Inflammatory macrophage treated with lipopolysaccharide for 4 hours (primary cell): ENCODE measurements around the gene MAPK8IP2.
A peak's percentile ranks its signal among the peaks of the same experiment; 100 is the strongest.
"Not testable (repeated sequence)": the region's sequence is repeated elsewhere in the genome, so short reads cannot be mapped to it uniquely, and the experiment has no call there.

ENCODE experiments used
- DNase-seq: peaks from one replicate; pipeline ENCODE4 v3.0.0-alpha.2; 2020

MAPK8IP2 gene

DNA sequence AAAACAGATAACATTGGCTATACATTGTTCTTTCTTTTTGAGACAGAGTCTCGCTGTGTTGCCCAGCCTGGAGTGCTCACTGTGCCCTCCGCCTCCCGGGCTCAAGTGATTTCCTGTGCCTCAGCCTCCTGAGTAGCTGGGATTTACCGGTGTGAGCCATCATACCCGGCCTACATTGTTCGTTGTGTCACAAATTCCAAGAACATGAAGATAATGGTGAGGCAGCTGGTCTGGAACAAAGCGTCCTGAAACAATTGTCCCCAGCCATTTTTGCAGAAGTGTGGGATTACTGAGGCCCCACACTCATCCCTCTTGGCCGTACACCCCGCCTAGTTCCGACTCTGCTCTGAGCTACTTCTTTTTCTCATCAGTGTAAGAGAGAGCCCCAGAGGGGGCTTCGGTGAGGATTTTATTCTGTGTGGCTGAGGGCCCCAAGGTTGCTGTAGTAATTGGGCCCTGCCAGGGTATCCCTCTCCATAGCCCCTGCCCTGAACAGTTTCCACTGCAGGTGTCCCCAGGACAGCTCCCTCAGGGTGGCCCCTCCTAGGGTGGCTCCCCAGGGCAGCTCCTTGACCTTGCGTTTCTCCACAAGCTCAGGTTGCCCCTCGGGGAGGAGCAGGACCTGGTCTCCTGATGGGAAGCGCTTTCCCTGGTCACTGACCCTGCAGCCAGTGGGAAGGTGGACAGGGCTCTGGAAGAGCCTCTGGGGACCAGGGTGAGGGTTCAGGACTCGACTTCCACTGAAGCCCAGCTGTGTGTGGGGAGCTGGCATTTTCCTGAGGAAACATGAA, 40.5 kb downstream of the MAPK8IP2 start:
- DNase-seq, result no peak

DNA sequence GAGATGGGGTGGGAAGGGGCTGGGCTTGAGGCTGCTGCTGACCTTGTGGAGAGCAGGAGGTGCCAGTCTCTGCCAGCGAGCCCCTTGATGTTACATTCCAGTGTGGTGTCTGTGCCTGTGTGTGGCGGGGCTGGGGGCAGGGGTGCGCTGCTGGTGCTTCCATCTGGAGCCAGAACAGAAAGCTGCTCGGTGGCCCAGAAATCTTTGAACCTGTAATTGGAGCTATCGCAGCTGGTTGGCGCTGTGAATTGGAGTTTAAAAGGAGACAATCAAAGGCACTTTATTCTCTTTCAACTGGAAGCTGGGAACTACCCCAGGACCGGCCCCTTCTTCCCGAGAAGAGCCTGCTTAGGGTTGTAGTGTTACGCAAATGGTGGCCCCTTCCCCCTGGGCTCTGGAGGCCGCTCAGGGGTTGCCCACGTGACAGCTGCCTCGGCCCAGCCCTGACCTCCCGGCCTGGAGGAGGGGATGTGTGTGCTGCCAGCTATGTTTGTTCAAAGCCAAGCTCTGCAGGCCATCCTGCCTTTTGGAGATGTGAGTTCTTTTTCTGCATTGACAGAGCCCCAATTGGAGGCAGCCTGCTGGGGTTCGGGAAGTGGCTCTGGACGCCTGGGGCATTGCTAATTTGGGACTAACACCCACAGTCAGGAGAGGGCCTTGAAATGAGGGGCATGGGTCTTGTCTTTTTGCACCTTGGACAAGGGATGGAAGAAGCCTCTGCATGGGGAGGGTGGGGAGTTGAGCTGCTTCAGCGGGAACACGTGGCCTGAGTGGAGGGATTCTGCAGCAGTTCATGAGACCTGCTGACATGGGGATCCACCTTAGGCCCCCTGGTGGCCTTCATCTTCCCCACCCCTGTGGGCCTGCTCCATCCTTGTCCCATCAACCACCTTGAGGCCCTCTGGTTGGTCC, 41.4 kb downstream of the MAPK8IP2 start:
- no peak for DNase-seq

DNA sequence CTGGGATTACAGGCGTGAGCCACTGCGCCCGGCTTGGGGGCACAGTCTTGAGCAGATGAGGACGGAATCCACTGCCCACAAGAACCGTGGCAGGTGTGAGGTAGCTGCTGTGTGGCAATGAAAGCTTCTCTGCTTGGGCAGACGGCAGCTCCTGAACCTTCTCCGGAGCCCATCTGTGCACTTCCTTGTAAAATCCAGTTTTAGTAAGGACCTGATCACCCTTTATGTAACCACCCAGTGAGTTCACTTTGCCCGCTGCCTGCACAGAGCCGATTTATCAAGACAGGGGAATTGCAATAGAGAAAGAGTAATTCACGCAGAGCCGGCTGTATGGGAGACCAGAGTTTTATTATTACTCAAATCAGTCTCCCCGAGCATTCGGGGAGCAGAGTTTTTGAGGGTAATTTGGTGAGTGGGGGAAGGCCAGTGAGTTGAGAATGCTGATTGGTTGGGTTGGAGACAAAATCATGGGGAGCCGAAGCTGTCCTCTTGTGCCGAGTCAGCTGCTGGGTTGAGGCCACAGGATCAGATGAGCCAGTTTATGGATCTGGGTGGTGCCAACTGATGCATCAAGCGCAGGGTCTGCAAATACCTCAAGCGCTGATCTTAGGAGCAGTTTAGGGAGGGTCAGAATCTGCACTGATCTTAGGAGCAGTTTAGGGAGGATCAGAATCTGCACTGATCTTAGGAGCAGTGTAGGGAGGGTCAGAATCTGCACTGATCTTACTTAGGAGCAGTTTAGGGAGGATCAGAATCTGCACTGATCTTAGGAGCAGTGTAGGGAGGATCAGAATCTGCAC, 42.6 kb downstream of the MAPK8IP2 start:
- not testable (repeated sequence) for DNase-seq

DNA sequence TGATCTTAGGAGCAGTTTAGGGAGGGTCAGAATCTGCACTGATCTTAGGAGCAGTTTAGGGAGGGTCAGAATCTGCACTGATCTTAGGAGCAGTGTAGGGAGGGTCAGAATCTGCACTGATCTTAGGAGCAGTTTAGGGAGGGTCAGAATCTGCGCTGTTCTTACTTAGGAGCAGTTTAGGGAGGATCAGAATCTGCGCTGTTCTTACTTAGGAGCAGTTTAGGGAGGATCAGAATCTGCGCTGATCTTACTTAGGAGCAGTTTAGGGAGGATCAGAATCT, 43.2 kb downstream of the MAPK8IP2 start:
- DNase-seq, result not testable (repeated sequence)

DNA sequence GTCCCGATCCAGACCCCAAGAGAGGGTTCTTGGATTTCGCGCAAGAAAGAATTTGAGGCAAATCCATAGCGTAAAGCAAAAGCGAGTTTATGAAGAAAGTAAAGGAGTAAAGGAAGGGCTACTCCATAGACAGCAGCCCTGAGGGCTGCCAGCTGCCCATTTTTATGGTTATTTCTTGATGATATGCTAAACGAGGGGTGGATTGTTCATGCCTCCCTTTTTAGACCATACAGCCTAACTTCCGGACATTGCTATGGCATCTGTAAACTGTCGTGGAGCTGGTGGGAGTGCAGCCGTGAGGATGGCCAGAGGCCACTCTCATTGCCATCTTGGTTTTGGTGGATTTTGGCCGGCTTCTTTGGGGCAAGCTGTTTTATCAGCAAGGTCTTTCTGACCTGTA, 52.7 kb downstream of the MAPK8IP2 start:
- no peak for DNase-seq

DNA sequence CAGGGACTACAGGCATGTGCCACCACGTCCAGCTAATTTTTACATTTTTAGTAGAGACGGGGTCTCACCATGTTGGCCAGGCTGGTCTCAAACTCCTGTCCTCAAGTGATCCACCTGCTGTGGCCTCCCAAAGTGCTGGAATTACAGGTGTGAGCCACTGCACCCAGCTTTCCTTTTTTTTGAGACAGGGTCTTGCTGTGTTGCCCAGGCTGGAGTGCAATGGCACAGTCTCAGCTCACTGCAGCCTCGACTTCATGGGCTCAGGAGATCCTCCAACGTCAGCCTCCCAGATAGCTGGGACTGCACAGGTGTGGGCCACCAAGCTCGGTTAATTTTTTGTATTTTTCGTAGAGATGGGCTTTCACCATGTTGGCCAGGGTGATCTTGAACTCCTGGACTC, 54.1 kb downstream of the MAPK8IP2 start:
- DNase-seq, result not testable (repeated sequence)

DNA sequence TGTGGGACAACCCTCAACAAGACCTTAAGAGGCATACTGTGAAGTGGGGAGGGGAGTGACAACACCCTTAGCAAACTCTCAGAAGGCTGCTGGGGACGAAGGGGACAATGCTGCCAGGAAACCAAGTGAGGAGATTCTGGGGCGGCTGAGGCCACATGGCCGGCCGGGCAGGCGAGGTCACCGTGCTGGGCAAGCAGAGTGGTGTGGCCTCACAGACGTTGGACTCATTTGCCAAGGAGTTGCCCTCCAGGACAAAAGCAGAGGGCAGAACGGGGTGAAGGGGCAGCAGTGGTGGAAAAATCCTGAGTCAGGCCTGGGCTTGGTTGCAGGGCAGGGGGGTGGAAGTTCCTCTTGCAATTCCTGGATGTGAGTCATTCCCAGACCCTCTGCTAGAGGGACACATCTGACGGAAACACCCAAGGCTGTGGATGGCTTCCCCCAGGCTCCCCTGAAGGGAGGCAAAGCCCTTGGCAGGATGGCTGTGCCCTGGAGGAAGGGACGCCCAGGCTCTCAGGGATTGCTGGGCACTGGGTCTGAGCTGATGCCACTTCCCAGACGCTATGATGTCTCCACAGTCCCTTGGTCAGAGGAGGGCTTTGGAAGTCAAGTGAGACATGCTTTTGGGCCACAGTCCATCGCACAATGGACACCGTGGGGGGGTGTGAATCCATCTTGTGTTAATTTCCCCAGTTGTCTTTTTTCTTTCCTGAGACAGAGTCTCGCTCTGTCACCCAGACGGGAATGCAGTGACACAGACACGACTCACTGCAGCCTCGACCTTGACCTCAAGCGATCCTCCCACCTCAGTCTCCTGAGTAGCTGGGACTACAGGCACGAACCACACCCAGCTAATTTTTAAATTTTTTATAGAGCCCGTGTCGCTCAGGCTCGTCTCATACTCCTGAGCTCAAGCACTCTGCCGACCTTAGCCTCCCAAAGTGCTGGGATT, 55.8 kb downstream of the MAPK8IP2 start:
- DNase-seq, result peak; percentile 30

DNA sequence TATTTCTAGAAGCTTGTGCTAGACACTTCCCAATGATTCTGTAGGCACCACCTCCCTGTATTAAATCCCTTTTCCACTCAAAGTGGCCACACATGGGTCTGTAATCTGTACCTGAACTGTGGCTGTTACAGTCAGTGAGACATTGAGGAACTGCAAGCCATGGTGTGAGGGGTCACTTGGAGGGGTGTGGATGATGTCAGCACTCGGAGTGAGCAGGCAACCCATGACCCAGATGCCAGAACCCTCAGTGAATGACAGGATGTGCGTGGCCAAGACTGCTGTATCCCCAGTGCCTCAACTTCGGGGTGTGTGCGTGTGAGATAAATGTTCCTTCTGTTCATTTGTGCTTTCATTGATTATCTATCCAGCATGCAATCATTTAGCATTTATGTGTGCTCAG, 57.3 kb downstream of the MAPK8IP2 start:
- DNase-seq, result peak; percentile 21

DNA sequence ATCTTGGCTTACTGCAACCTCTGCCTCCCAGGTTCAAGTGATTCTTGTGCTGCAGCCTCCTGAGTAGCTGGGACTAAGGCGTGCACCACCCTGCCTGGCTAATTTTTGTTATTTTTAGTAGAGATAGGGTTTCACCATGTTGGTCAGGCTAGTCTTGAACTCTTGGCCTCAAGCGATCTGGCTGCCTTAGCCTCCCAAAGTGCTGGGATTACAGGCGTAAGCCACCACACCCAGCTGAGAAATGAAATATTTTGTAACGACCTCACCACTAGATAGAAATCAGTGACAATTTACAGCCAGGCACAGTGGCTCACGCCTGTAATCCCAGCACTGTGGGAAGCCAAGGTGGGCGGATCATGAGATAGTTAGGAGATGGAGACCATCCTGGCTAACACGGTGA, 59.1 kb downstream of the MAPK8IP2 start:
- DNase-seq, result not testable (repeated sequence)

DNA sequence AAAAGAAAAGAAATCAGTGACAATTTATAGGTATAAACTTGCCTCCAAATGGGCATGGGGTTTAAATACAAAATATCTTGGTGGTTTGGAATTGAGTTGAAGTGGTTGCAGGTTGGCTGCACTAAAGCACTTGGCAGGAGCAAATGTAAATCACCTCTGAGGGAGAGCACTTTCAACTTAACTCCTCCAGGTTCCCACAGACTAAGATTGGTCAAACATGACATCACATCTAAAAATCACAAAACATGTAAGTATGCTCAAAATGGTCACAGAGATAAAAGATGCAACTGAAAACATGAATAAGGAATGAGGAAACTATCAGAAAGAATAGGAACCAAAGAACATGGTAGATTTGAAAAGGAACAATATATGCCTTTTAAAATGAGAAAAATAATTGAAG, 59.7 kb downstream of the MAPK8IP2 start:
- no peak for DNase-seq
